ENCODE results near the gene FNDC3B.

Gene FNDC3B

DNA sequence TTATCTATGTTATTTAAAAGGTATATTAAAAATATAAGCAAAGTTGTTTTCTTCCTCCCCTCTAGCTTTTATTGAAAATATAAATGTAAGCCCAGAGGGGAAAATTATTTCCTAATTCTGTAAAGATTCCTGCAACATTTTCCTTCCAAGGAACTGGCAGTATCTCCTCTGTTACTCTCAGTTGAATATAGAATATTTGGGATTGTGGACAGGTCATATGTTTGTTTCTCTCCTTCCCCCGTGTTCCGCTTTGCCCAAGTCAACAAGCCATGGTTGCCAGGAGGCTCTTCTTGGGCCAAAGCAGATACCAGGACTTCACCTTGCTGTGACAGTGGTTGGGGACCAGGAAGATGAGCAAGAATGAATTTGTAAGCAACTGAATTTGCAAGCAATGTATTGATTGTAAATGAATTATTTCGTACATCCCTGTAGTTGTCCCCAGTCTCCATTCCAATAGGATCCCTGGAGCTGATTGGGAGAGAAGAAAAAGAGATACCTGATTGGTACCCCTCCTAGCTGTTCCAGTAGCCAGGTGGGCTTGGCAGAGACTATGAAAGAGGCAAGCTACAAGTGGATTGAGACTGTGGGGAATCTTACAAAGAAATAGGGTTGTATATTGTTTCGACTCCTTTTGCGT lies 130.8 kb downstream of the FNDC3B start:
- no peak for DNase-seq (ENCODE audit: low read depth)

GRCh38 chr3:172170841-172171240 lies 131.5 kb downstream of the FNDC3B start:
- no peak for DNase-seq (ENCODE audit: low read depth)

DNA sequence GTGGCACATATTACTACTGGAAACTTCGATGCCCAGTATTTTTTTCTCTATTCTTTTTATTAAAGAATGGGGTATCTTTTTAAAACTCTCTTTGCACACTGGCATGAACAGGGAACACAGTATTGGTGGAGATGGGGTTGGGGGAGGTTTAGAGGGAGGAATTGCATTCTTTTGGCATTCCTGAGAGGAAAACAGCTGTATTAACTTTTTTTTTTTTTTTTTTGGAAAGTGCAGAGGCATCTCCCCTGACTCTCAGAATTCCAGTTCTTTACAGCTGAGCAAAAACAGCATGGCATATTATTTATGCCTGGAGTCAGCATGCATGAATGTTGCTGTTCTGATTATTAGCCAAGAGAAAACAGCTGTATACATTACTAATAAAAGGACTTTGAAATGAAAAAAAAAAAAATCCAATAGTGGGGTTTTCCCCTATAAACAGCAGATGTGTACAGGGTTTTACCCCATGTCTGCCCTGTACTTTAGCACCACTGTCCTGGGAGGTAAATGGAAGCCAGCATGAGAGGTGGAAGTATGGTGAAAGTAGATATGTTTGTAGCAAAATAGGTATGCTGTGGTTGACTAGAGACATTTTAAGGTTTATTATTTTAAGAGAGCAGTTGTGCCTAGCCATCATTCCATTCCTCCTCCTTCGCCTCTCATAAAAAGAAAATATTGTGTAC lies 132.2 kb downstream of the FNDC3B start:
- no peak for DNase-seq (ENCODE audit: low read depth)

DNA sequence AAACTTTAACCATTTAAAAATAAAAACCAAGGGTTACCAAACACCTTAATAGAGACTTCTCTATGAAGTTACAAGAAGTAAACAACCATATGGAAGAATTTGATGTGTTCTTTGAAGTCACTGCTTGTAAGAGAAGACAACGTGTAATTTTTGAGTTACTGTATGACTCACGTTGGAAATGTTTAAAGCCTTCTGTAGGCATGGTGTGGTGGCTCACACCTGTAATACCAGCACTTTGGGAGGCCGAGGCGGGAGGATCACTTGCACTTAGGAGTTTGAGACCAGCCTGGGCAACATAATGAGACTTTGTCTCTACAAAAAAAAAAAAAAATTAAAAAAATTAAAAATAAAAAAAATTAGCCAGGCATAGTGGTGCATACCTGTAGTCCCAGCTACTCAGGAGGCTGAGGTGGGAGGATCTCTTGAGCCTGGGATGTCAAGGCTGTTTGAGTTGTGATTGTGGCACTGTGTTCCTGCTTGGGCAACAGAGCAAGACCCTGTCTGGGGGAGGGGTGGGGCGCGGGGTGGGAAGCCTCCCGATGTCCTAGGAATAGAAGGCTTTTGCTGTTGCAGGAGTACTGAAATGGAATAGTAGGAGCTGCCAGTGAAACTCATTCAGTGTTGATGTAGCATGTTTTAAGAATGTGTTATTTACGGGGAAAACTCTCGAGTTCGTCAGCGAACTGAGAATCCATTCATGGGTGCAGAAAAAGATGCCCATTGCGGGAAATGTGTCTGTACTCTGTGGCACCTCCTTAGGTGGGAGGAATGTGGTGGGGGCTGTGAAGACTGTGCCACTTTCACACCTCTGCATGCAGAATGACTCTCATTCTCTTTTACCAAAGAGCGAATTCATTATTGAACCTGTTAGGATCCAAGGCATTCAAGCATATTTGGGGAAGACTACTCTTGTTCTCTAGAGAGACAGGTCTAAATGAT lies 134.2 kb downstream of the FNDC3B start:
- no peak for DNase-seq (ENCODE audit: low read depth)

- DNase-seq (ENCODE audit: low read depth), result no peak
Observed at GRCh38 chr3:172174513-172175253, 135.3 kb downstream of the FNDC3B start.

DNA sequence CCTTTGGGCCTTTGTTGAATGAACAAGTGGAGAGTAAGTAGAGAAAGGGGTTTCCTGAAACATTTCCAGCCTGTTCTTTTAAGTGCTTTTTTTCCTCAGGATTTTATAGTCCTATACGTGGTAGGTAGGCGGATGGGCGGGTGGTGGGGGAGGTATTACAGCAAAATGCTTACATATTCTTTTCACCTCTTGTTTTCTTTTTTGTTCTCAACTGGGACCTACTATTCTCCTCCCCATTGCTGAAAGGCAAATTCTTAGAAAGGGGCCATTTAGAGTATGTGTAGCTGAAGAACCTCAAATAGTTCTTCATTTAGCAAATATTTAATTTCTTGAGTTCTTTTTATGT lies 135.8 kb downstream of the FNDC3B start:
- DNase-seq (ENCODE audit: low read depth), result no peak

DNA sequence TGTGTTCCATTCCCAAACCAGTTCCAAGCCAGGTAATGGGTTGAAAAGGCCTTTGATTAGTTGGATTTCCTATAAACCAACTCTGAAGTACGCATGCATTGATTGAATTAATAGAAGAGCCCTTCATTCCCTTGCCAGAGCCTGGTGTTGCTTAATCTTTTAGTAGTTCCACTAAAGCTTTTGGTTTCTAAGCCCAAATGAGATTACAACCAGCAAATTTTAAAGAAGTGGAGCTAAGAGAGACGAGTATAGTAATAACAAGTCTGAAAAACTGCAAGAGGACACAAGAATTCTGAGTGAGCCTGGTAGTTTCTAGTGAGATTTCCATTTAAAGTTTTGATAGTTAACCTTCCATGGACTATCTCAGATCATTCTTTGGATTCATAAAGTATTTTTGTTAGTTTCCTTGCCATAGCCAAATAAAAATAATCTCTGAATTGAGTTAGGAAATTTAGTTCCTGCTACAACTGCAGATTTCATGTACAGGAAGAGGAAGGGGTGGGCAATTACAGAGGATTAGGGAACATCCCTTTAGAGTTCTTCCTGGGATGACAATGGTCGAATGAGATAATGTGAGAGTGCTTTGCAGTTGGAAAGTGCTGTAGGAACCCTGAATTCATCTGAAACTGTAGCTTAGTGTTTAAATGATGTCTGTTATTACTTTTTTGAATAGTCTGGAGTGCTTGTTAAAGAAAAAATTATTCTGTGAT lies 136.8 kb downstream of the FNDC3B start:
- DNase-seq (ENCODE audit: low read depth), result no peak

DNA sequence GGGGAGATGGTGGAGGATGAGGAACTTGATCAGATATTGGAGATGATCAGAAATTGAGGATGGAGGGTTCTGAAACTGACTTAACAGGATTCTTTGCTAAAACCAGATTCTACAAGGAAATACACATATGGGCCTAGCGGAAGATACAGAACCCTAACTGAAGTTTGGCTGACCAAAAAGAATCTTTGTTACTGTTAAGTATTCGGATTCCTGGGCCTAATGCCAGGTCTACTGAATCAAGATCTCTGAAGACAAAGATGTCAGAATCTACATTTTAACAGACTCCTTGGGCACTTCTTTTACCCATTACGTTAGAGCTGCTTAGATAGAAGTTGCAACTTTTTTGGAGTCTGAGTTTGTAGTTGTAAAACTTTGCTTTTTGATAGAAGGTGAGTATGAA lies 137.7 kb downstream of the FNDC3B start:
- DNase-seq (ENCODE audit: low read depth), result no peak

GRCh38 chr3:172177803-172178316 lies 138.5 kb downstream of the FNDC3B start:
- no peak for DNase-seq (ENCODE audit: low read depth)

GRCh38 chr3:172179680-172180399 lies 140.5 kb downstream of the FNDC3B start:
- DNase-seq (ENCODE audit: low read depth), result no peak

GRCh38 chr3:172180473-172180872 lies 141.1 kb downstream of the FNDC3B start:
- no peak for DNase-seq (ENCODE audit: low read depth)

DNA sequence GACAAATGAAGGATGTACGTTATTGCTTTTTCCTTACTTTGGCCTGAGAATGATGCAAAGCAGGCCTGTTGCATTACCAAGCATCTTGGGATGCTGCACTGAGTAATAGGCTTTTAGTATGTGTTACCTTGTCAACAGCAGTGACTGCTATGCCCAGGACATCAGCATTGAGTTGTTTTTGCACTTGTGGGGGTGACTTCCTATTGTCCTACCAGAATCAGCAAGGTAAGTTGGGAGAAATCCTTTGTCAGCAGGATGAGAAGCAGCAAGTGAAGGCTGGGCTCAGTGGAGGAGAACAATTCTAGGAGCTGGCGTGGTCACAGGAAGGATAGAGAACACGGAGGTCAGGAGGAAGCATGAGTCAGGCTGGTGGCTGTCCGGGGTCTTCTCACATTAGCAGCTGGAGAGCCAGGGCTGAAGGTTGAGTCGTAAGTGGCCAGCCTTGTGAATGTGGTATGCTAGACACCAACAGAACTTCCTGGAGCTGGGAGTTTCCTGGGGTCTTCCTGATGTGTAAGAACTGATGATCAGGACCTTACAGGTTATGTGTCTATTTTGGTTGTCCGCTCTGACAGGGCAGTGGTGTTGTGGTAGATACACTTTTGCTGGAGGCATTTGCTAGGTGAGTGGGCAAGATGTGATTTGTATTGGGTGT lies 142.7 kb downstream of the FNDC3B start:
- no peak for DNase-seq (ENCODE audit: low read depth)

DNA sequence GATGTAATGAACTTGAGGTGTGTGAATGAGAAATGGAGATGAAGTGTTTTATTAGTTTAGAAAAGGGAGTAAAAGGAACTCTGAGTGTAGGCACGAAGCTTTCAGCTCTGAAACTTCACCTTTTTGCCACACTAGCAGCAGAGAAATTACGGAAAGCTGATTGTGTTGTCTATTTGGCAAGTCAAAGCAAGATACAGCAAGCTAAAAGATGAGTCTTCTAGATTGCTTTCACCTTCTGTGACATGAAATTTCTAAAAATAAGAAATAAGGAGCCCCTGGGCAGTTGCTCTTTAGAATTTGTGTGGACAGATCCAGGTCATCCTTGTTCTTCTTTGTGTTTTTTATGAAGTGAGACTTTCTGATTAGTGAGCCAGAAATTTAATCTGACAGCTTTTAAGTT lies 143.4 kb downstream of the FNDC3B start:
- no peak for DNase-seq (ENCODE audit: low read depth)

- DNase-seq (ENCODE audit: low read depth), result no peak
Observed at GRCh38 chr3:172184106-172184822, 144.9 kb downstream of the FNDC3B start.

- no peak for DNase-seq (ENCODE audit: low read depth)
Observed at GRCh38 chr3:172185907-172186306, 146.5 kb downstream of the FNDC3B start.

DNA sequence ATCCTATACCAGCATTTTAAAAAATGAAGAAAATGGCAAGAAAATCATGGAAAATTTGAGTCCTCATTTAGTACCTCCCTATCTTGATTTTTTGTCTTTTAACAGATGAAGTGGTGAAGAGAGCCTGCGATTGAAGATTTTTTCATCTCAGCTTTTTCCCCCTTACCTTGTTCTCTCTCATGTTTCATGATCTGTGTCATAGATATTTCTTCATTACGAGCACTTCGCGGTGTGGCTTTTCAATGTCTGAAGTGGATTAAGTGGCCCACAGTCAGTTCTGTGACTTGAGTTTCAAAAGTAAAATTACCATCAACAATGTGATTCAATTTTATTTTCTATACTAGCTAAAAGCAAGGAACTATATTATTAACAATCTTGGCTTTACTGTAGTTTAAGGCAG lies 147.2 kb downstream of the FNDC3B start:
- DNase-seq (ENCODE audit: low read depth), result no peak

- no peak for DNase-seq (ENCODE audit: low read depth)
Observed at GRCh38 chr3:172187511-172187910, 148.1 kb downstream of the FNDC3B start.

DNA sequence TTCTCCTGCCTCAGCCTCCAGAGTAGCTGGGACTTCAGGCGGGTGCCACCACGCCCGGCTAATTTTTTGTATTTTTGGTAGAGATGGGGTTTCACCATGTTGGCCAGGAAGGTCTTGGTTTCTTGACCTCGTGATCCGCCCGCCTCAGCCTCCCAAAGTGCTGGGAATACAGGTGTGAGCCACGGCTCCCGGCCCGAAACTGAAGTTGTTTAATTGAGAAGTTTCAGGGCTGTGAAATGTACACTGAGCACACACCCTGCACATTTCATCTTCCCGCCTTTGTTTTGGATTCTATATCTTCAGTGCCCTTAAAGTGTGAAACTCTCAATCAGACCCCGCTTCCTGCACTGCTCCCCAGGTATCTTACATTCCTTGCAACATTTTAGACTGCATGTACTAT lies 149.1 kb downstream of the FNDC3B start:
- no peak for DNase-seq (ENCODE audit: low read depth)

GRCh38 chr3:172189213-172189612 lies 149.8 kb downstream of the FNDC3B start:
- no peak for DNase-seq (ENCODE audit: low read depth)

Data from activated gamma-delta T cell treated with anti-CD3 and anti-CD28 coated beads, Interleukin-2, amount 50 U/mL, for 16 hours (primary cell).